H9 (cell line): ENCODE results near the gene CNNM4. TPM values are rescaled to one million over a fixed set of nuclear protein-coding genes. Genes with fewer than 3 reads are reported as not detected.

Source experiments
- DNase-seq: peaks from one replicate; pipeline ENCODE4 v3.0.0-alpha.2; 2017
- H2AFZ ChIP-seq: one replicate; pipeline ENCODE4 v1.6.1; 2013; ENCODE audit warnings: mild to moderate bottlenecking, low read length, control low read depth, moderate library complexity
- H2AK5ac ChIP-seq: 2 replicates; pipeline ENCODE4 v1.6.1; 2013; ENCODE audit warnings: low read length, control low read depth, mixed read lengths; ENCODE audit not compliant: insufficient read length
- H2BK120ac ChIP-seq: one replicate; pipeline ENCODE4 v1.6.1; 2013; ENCODE audit warnings: low read depth, mild to moderate bottlenecking, low read length, control low read depth, inconsistent platforms; ENCODE audit not compliant: poor library complexity, severe bottlenecking
- H2BK12ac ChIP-seq: 2 replicates; pipeline ENCODE4 v1.6.1; 2013; ENCODE audit warnings: low read length, control low read depth, mixed read lengths, low read depth; ENCODE audit not compliant: insufficient read length
- H2BK15ac ChIP-seq: 2 replicates; pipeline ENCODE4 v1.6.1; 2013; ENCODE audit warnings: low read depth, low read length, control low read depth
- H2BK20ac ChIP-seq: one replicate; pipeline ENCODE4 v1.6.1; 2013; ENCODE audit warnings: low read depth, mild to moderate bottlenecking, low read length, control low read depth, inconsistent platforms; ENCODE audit not compliant: poor library complexity, severe bottlenecking
- H2BK5ac ChIP-seq: 2 replicates; pipeline ENCODE4 v1.6.1; 2013; ENCODE audit warnings: low read length, control low read depth, mixed read lengths; ENCODE audit not compliant: insufficient read length
- H3K14ac ChIP-seq: 2 replicates; pipeline ENCODE4 v1.6.1; 2013; ENCODE audit warnings: low read length, control low read depth; ENCODE audit not compliant: insufficient read depth
- H3K18ac ChIP-seq: 2 replicates; pipeline ENCODE4 v1.6.1; 2013; ENCODE audit warnings: low read depth, mild to moderate bottlenecking, mixed read lengths, low read length, control low read depth; ENCODE audit not compliant: insufficient read length
- H3K23ac ChIP-seq: 2 replicates; pipeline ENCODE4 v1.6.1; 2013; ENCODE audit warnings: low read length, control low read depth, mixed read lengths, low read depth; ENCODE audit not compliant: insufficient read length
- H3K23me2 ChIP-seq: 2 replicates; pipeline ENCODE4 v1.6.1; 2013; ENCODE audit warnings: low read depth, mild to moderate bottlenecking, mixed read lengths, low read length, control low read depth; ENCODE audit not compliant: insufficient read length, poor library complexity, severe bottlenecking
- H3K27ac ChIP-seq: 2 replicates; pipeline ENCODE4 v1.5.1; 2013; ENCODE audit warnings: low read length, control low read depth, mixed read lengths, low read depth; ENCODE audit not compliant: insufficient read length
- H3K27me3 ChIP-seq: 2 replicates; pipeline ENCODE4 v1.6.1; 2013; ENCODE audit warnings: low read length, control low read depth, inconsistent platforms; ENCODE audit not compliant: insufficient read depth
- H3K4ac ChIP-seq: 2 replicates; pipeline ENCODE4 v1.6.1; 2013; ENCODE audit warnings: low read depth, mild to moderate bottlenecking, control low read depth, inconsistent platforms, low read length, moderate library complexity
- H3K4me1 ChIP-seq: 2 replicates; pipeline ENCODE4 v1.6.1; 2013; ENCODE audit warnings: low read length, control low read depth, inconsistent platforms; ENCODE audit not compliant: insufficient read depth
- H3K4me2 ChIP-seq: 2 replicates; pipeline ENCODE4 v1.6.1; 2013; ENCODE audit warnings: low read length, control low read depth, mixed read lengths; ENCODE audit not compliant: insufficient read length, insufficient read depth
- H3K56ac ChIP-seq: 2 replicates; pipeline ENCODE4 v1.6.1; 2013; ENCODE audit warnings: low read depth, mild to moderate bottlenecking, mixed read lengths, low read length, control low read depth; ENCODE audit not compliant: insufficient read length
- H3K79me1 ChIP-seq: 2 replicates; pipeline ENCODE4 v1.6.1; 2013; ENCODE audit warnings: low read depth, mild to moderate bottlenecking, moderate library complexity, low read length, control low read depth, inconsistent platforms; ENCODE audit not compliant: insufficient read depth, poor library complexity, severe bottlenecking
- H3K79me2 ChIP-seq: 2 replicates; pipeline ENCODE4 v1.6.1; 2013; ENCODE audit warnings: low read length, control low read depth, inconsistent platforms; ENCODE audit not compliant: insufficient read depth
- H3K9ac ChIP-seq: 2 replicates; pipeline ENCODE4 v1.6.1; 2013; ENCODE audit warnings: low read length, control low read depth, mixed read lengths; ENCODE audit not compliant: insufficient read length; ENCODE audit errors: extremely low read depth
- H3K9me3 ChIP-seq: one replicate; pipeline ENCODE4 v1.6.1; 2013; ENCODE audit warnings: low read depth, low read length, inconsistent platforms; ENCODE audit not compliant: control insufficient read depth
- H3T11ph ChIP-seq: one replicate; pipeline ENCODE4 v1.6.1; 2013; ENCODE audit warnings: mild to moderate bottlenecking, low read length, control low read depth, inconsistent platforms
- H4K20me1 ChIP-seq: one replicate; pipeline ENCODE4 v1.6.1; 2013; ENCODE audit not compliant: control insufficient read depth, insufficient read length, insufficient read depth
- H4K5ac ChIP-seq: 2 replicates; pipeline ENCODE4 v1.6.1; 2013; ENCODE audit warnings: low read depth, mild to moderate bottlenecking, mixed read lengths, low read length, control low read depth; ENCODE audit not compliant: insufficient read length
- H4K8ac ChIP-seq: replicated peaks from 2 replicates; pipeline ENCODE4 v1.6.1; 2013; ENCODE audit warnings: low read length, control low read depth, mixed read lengths, low read depth; ENCODE audit not compliant: insufficient read length
- H4K91ac ChIP-seq: 2 replicates; pipeline ENCODE4 v1.6.1; 2013; ENCODE audit warnings: low read depth, mild to moderate bottlenecking, moderate library complexity, mixed read lengths, low read length, control low read depth; ENCODE audit not compliant: insufficient read length
- H3K27ac Mint-ChIP-seq, 3 experiments: 2 replicates in 2 of 3; 3 replicates in 1 of 3; pipeline ENCODE4 v1.8.0; 2020 to 2021; ENCODE audit warnings: mixed read lengths in 3 of 3, mild to moderate bottlenecking in 1 of 3, moderate library complexity in 1 of 3
- H3K27me3 Mint-ChIP-seq: 2 replicates; pipeline ENCODE4 v1.8.0; 2021; ENCODE audit warnings: low read depth, mild to moderate bottlenecking, moderate library complexity, mixed read lengths
- H3K36me3 Mint-ChIP-seq, 3 experiments: 2 replicates in 2 of 3; 3 replicates in 1 of 3; pipeline ENCODE4 v1.8.0; 2020 to 2021; ENCODE audit warnings: low read depth in 3 of 3, mixed read lengths in 3 of 3; ENCODE audit not compliant: insufficient read depth in 1 of 3
- H3K4me1 Mint-ChIP-seq, 2 experiments: 2 replicates each; pipeline ENCODE4 v1.8.0; 2020; ENCODE audit warnings: mixed read lengths in 2 of 2
- H3K4me3 Mint-ChIP-seq, 2 experiments: 2 replicates in 1 of 2; 3 replicates in 1 of 2; pipeline ENCODE4 v1.8.0; 2020 to 2021; ENCODE audit warnings: mild to moderate bottlenecking in 2 of 2, mixed read lengths in 2 of 2, moderate library complexity in 1 of 2
- H3K9me3 Mint-ChIP-seq, 2 experiments: 2 replicates in 1 of 2; 3 replicates in 1 of 2; pipeline ENCODE4 v1.8.0; 2020; ENCODE audit warnings: mild to moderate bottlenecking in 2 of 2, mixed read lengths in 2 of 2, moderate library complexity in 1 of 2
- CTCF ChIP-seq: fragments of 200-600 bp; sonication (generic); conservative IDR thresholded peaks from 3 replicates; pipeline ENCODE4 v1.8.0; 2021; ENCODE audit warnings: antibody characterized with exemption, mild to moderate bottlenecking
- WGBS: extraction: QIAGEN DNeasy Blood & Tissue Kit; methylation state at CpG from one replicate; pipeline ENCODE4 v1.1.7; 2013; ENCODE audit warnings: missing lambda C conversion rate, low lambda C conversion rate, mixed read lengths; ENCODE audit not compliant: insufficient read length; ENCODE audit errors: extremely low coverage; 5-methylcytosine and 5-hydroxymethylcytosine counted together
- total RNA-seq: library from RNA; stranded (reverse); gene quantifications from 2 replicates; pipeline ENCODE4 v1.2.1, GENCODE V29; 2021

Gene CNNM4
- total RNA-seq, 1 experiment from 2014 or later: 8.5 TPM

- H3K23me2 ChIP-seq: no peaks in the 10 kb centered on the region
- H3K23ac ChIP-seq: no peak overlapping the region
- no peak overlapping the region for H3K14ac ChIP-seq
- no peak overlapping the region for H2BK120ac ChIP-seq
- no peak overlapping the region for H2BK15ac ChIP-seq
- no peaks in the 10 kb centered on the region for H3K79me1 ChIP-seq
- no peak overlapping the region for H3K9ac ChIP-seq
- Mint-ChIP-seq H3K27me3 (no peaks in the 10 kb centered on the region), H3K4me3 (no peak overlapping the region), H3K4me1 (peaks cover 7 to 13% of the 10 kb centered on the region in 2 experiments), H3K27ac (peak overlapping the region; percentile 10 to 51 (median 26); a peak in 3 of 7 replicates), H3K36me3 (no peaks in the 10 kb centered on the region; a peak in 2 of 7 replicates), H3K9me3 (no peaks in the 10 kb centered on the region)
- H2AK5ac ChIP-seq: no peak overlapping the region
- no peak overlapping the region for H4K8ac ChIP-seq
- H4K91ac ChIP-seq: no peak overlapping the region
- TF ChIP-seq CTCF: no peak
- no peak overlapping the region for H3K4me2 ChIP-seq
- no peak overlapping the region for H3K27ac ChIP-seq
- no peaks in the 10 kb centered on the region for H3K27me3 ChIP-seq
- H3K4ac ChIP-seq: no peak overlapping the region
- H3K4me1 ChIP-seq: no peaks in the 10 kb centered on the region
- H3K9me3 ChIP-seq: no peaks in the 10 kb centered on the region
- H4K5ac ChIP-seq: no peak overlapping the region
- no peak overlapping the region for H2AFZ ChIP-seq
- no peaks in the 10 kb centered on the region for H4K20me1 ChIP-seq
- no peak for DNase-seq
- no peak overlapping the region for H2BK20ac ChIP-seq
- no peak overlapping the region for H2BK12ac ChIP-seq
- H3T11ph ChIP-seq: no peak overlapping the region
- H3K79me2 ChIP-seq: no peaks in the 10 kb centered on the region
- no peak overlapping the region for H3K56ac ChIP-seq
- no CpG with 5 or more reads among the region's 17 CpGs for WGBS
- no peak overlapping the region for H2BK5ac ChIP-seq
- no peak overlapping the region for H3K18ac ChIP-seq
These were observed 32.4 kb downstream of the CNNM4 start for GRCh38 chr2:96792772-96793749.
